Mesendoderm (in vitro differentiated cells): ENCODE measurements around the gene SFMBT2.

Experiments used
- DNase-seq: peaks from one replicate; pipeline ENCODE4 v3.0.0; 2013
- H2AK5ac ChIP-seq: 2 replicates; pipeline ENCODE4 v1.6.1; 2013; ENCODE audit warnings: low read length, inconsistent platforms
- H2BK120ac ChIP-seq: 2 replicates; pipeline ENCODE4 v1.6.1; 2013; ENCODE audit warnings: low read depth, mild to moderate bottlenecking, low read length, moderate library complexity, mixed read lengths
- H2BK15ac ChIP-seq: replicated peaks from 2 replicates; pipeline ENCODE4 v1.6.1; 2013; ENCODE audit warnings: low read depth, mild to moderate bottlenecking, moderate library complexity
- H2BK5ac ChIP-seq: 2 replicates; pipeline ENCODE4 v1.6.1; 2013; ENCODE audit warnings: low read length, inconsistent platforms
- H3K18ac ChIP-seq: 2 replicates; pipeline ENCODE4 v1.6.1; 2013; ENCODE audit warnings: mild to moderate bottlenecking, low read length, mixed read lengths
- H3K23ac ChIP-seq: one replicate; pipeline ENCODE4 v1.6.1; 2013; ENCODE audit warnings: low read length
- H3K27ac ChIP-seq: 2 replicates; pipeline ENCODE4 v1.5.1; 2013; ENCODE audit warnings: low read depth, mild to moderate bottlenecking, inconsistent platforms, low read length, moderate library complexity
- H3K27me3 ChIP-seq: 2 replicates; pipeline ENCODE4 v1.6.1; 2013; ENCODE audit warnings: low read length, control low read depth, mild to moderate bottlenecking, inconsistent platforms; ENCODE audit not compliant: insufficient read depth, poor library complexity
- H3K36me3 ChIP-seq: 2 replicates; pipeline ENCODE4 v1.6.1; 2013; ENCODE audit warnings: low read length, inconsistent platforms; ENCODE audit not compliant: control insufficient read depth, insufficient read depth
- H3K4ac ChIP-seq: one replicate; pipeline ENCODE4 v1.6.1; 2013; ENCODE audit warnings: low read depth, mild to moderate bottlenecking, low read length, moderate library complexity
- H3K4me1 ChIP-seq: 2 replicates; pipeline ENCODE4 v1.6.1; 2013; ENCODE audit warnings: low read depth, low read length, inconsistent platforms; ENCODE audit not compliant: control insufficient read depth
- H3K4me2 ChIP-seq: 2 replicates; pipeline ENCODE4 v1.6.1; 2013; ENCODE audit warnings: low read length
- H3K4me3 ChIP-seq: 2 replicates; pipeline ENCODE4 v1.5.1; 2013; ENCODE audit warnings: mild to moderate bottlenecking, low read length
- H3K56ac ChIP-seq: one replicate; pipeline ENCODE4 v1.6.1; 2013; ENCODE audit warnings: low read length
- H3K79me1 ChIP-seq: 2 replicates; pipeline ENCODE4 v1.6.1; 2013; ENCODE audit warnings: low read length, inconsistent platforms
- H3K79me2 ChIP-seq: 2 replicates; pipeline ENCODE4 v1.6.1; 2013; ENCODE audit warnings: mild to moderate bottlenecking, low read length; ENCODE audit not compliant: control insufficient read depth, insufficient read depth
- H3K9ac ChIP-seq: 2 replicates; pipeline ENCODE4 v1.6.1; 2013; ENCODE audit warnings: low read length, inconsistent platforms
- H4K5ac ChIP-seq: one replicate; pipeline ENCODE4 v1.6.1; 2013; ENCODE audit warnings: low read length
- H4K8ac ChIP-seq: one replicate; pipeline ENCODE4 v1.6.1; 2013; ENCODE audit warnings: low read depth, mild to moderate bottlenecking, control low read depth, low read length, moderate library complexity
- WGBS: extraction: QIAGEN DNeasy Blood & Tissue Kit; methylation state at CpG from one replicate; pipeline ENCODE4 v1.1.7; 2013; ENCODE audit warnings: low lambda C conversion rate, missing lambda C conversion rate; ENCODE audit not compliant: insufficient coverage; ENCODE audit errors: extremely low coverage; 5-methylcytosine and 5-hydroxymethylcytosine counted together

Gene SFMBT2

DNA sequence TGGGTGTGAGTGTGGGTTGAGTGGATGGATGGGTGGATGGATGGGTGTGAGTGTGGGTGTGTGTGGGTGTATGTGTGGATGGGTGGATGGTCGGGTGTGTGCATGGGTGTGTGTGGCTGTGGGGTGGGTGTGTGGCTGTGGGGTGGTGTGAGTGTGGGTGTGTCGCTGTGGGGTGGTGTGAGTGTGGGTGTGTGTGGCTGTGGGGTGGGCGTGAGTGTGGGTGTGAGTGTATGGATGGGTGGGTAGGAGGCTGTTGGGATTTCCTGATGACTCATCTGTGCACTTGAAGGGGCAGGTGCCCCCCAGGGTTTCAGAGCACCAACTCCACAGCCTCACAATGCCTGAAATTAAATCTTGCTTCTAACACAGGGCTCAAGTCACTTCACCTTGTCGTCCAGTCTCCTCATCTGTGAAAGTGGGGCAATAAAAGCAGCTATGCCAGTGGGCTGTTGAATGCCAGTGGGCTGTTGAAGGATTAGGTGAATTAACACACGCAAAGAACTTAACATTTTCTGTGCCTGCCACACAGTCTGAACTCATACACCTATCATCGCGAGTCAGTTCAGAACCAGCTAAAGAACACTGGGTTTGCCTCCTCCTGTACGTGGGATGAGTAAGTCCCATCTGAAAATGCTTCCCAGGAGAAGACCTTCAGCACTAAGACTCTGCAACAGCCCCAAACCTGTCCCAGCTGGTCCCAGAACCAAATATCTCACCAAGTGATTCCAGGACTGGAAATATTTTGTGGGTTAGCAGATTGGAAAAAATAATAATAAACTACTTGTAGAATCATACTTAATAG is 32.0 kb downstream of the SFMBT2 start:
- no peak overlapping the region for H2BK5ac ChIP-seq
- WGBS: no CpG with 5 or more reads among the region's 8 CpGs
- H3K36me3 ChIP-seq: no peaks in the 10 kb centered on the region
- H3K27ac ChIP-seq: no peak overlapping the region
- H3K79me1 ChIP-seq: no peaks in the 10 kb centered on the region
- H3K4me3 ChIP-seq: no peak overlapping the region
- H3K79me2 ChIP-seq: no peaks in the 10 kb centered on the region
- no peaks in the 10 kb centered on the region for H3K27me3 ChIP-seq
- H3K4me2 ChIP-seq: no peak overlapping the region
- H3K4me1 ChIP-seq: no peaks in the 10 kb centered on the region
- H3K23ac ChIP-seq: no peak overlapping the region
- H2BK120ac ChIP-seq: no peak overlapping the region
- H3K56ac ChIP-seq: no peak overlapping the region
- H3K4ac ChIP-seq: no peak overlapping the region
- no peak overlapping the region for H4K5ac ChIP-seq
- no peak overlapping the region for H3K18ac ChIP-seq
- DNase-seq: no peak
- no peak overlapping the region for H3K9ac ChIP-seq
- H2BK15ac ChIP-seq: no peak overlapping the region
- no peak overlapping the region for H4K8ac ChIP-seq
- no peak overlapping the region for H2AK5ac ChIP-seq

DNA sequence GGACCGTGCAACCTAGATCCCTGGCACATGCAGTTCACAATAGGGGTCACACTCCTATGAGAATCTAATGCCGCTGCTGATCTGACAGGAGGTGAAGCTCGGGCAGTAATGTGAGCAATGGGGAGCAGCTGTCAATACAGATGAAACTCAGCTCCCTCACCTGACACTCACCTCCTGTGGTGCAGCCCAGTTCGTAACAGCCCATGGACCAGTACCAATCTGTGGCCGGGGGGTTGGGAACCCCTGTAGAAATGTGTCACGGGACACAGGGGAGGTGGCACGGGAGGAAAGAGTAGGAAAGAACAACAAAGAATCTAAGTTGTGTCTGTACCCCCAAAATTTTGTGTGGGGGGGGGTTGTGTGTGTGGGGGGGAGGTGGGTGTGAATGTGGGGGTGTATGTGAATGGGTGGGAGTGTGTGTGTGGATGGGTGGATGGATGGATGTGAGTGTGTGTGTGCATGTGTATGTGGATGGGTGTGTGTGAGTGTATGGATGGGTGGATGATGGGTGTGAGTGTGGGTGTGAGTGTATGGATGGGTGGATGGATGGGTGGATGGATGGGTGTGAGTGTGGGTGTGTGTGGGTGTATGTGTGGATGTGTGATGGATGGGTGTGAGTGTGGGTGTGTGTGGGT is 33.1 kb downstream of the SFMBT2 start:
- Histone ChIP-seq H3K79me2 (no peaks in the 10 kb centered on the region), H2AK5ac (no peak overlapping the region), H3K9ac (no peak overlapping the region), H3K4ac (no peak overlapping the region), H3K18ac (no peak overlapping the region), H2BK15ac (no peak overlapping the region), H3K23ac (no peak overlapping the region), H4K8ac (no peak overlapping the region), H3K4me1 (no peaks in the 10 kb centered on the region), H3K79me1 (no peaks in the 10 kb centered on the region), H2BK5ac (no peak overlapping the region), H3K4me3 (no peak overlapping the region), H3K4me2 (no peak overlapping the region), H3K27me3 (no peaks in the 10 kb centered on the region), H2BK120ac (no peak overlapping the region), H3K56ac (no peak overlapping the region), H4K5ac (no peak overlapping the region), H3K27ac (no peak overlapping the region), H3K36me3 (no peaks in the 10 kb centered on the region)
- no CpG with 5 or more reads among the region's 7 CpGs for WGBS
- no peak for DNase-seq

DNA sequence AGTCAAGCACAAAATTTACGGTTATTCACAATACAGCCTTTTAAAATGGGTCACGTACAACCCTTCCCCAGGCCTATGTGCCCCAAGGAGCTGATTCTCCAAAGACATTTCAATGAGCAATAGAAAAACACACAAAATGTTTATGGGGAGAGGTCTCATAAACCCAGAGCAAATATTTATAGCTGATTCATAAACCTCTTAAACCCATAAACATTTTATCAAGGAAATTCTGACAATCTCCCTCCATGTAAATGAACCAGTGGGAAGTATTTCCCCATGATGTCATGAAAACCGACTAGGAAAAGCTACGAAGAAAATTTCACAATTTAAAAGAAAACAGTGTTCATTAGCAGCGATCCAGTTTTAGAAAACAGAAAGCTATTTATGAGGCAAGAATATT is 36.0 kb downstream of the SFMBT2 start:
- Histone ChIP-seq H3K27ac (no peak overlapping the region), H3K27me3 (no peaks in the 10 kb centered on the region)
- WGBS: no CpG with 5 or more reads among the region's 5 CpGs

DNA sequence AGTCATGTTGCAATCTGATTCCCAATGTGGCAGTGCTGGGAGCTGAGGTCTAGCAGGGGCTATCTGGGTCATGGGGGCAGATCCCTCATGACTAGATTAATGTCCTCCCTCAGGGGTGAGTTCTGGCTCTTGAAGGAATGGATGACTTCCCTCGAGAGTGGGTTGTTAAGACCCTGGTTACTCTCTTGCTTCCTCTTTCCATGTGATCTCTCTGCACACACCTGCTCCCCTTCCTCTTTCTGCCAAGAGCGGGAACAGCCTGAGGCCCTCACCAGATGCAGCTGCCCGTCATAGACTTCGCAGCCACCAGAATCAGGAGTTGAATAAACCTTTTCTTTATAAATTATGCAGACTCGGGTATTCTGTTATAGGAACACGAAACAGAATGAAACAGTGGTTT is 37.8 kb downstream of the SFMBT2 start:
- Histone ChIP-seq H4K5ac (no peak overlapping the region), H3K79me2 (no peaks in the 10 kb centered on the region), H3K36me3 (no peaks in the 10 kb centered on the region), H2BK120ac (no peak overlapping the region), H3K79me1 (no peaks in the 10 kb centered on the region), H2AK5ac (no peak overlapping the region), H3K4me3 (no peak overlapping the region), H3K4me1 (no peaks in the 10 kb centered on the region), H3K27ac (no peak overlapping the region), H3K18ac (no peak overlapping the region), H3K4me2 (no peak overlapping the region), H2BK5ac (no peak overlapping the region), H3K4ac (no peak overlapping the region), H3K27me3 (no peaks in the 10 kb centered on the region), H4K8ac (no peak overlapping the region), H3K9ac (no peak overlapping the region), H2BK15ac (no peak overlapping the region), H3K56ac (no peak overlapping the region), H3K23ac (no peak overlapping the region)
- WGBS: no CpG with 5 or more reads among the region's 6 CpGs
- no peak for DNase-seq

More for the DNA sequence above, 36.0 kb downstream of the SFMBT2 start:
- Histone ChIP-seq H3K18ac (no peak overlapping the region), H3K79me1 (no peaks in the 10 kb centered on the region), H3K4me3 (no peak overlapping the region), H3K79me2 (no peaks in the 10 kb centered on the region), H4K8ac (no peak overlapping the region), H3K4me2 (no peak overlapping the region), H3K56ac (no peak overlapping the region), H2BK5ac (no peak overlapping the region), H3K4me1 (no peaks in the 10 kb centered on the region), H3K23ac (no peak overlapping the region), H3K9ac (no peak overlapping the region), H3K4ac (no peak overlapping the region), H2BK120ac (no peak overlapping the region), H3K36me3 (no peaks in the 10 kb centered on the region), H2BK15ac (no peak overlapping the region), H2AK5ac (no peak overlapping the region), H4K5ac (no peak overlapping the region)
- DNase-seq: no peak

DNA sequence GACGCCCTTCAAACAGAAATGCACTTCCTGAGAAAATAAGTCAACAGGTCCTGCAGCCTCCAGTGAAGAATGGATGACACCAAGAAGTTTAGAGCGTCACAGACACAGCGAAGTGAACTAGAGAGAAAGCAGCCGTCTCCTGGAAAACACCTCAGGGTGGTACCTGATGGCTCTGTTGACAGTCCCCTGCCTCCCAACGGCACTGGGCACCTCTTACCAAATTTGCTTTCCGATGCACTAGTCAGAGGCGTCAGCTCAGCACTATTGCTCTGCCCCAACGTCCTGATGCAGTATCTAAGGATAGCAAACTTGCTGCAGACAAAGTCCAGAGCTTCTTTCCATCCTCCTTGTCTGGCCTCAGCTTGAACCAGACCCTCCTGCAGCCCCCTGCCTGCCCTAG is 38.3 kb downstream of the SFMBT2 start:
- DNase-seq: no peak
- Histone ChIP-seq H2BK120ac (no peak overlapping the region), H3K27me3 (no peaks in the 10 kb centered on the region), H3K23ac (no peak overlapping the region), H3K4ac (no peak overlapping the region), H3K4me2 (no peak overlapping the region), H3K27ac (no peak overlapping the region), H4K8ac (no peak overlapping the region), H3K4me3 (no peak overlapping the region), H3K4me1 (no peaks in the 10 kb centered on the region), H2BK15ac (no peak overlapping the region), H3K79me2 (no peaks in the 10 kb centered on the region), H3K18ac (no peak overlapping the region), H3K79me1 (no peaks in the 10 kb centered on the region), H3K56ac (no peak overlapping the region), H3K36me3 (no peaks in the 10 kb centered on the region), H2AK5ac (no peak overlapping the region), H2BK5ac (no peak overlapping the region), H3K9ac (no peak overlapping the region), H4K5ac (no peak overlapping the region)
- no CpG with 5 or more reads among the region's 8 CpGs for WGBS
